ENCODE data around the gene CNPY4. TPM values are rescaled to one million over a fixed set of nuclear protein-coding genes. Genes with fewer than 3 reads are reported as not detected.

The CNPY4 gene, protein sequence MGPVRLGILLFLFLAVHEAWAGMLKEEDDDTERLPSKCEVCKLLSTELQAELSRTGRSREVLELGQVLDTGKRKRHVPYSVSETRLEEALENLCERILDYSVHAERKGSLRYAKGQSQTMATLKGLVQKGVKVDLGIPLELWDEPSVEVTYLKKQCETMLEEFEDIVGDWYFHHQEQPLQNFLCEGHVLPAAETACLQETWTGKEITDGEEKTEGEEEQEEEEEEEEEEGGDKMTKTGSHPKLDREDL
- 27.7 and 27.9 TPM in 2 replicates for total RNA-seq
- long read RNA-seq, transcript CNPY4-201 (6 exons, 1,502 nt), result major isoform, 26 of 32 reads
- long read RNA-seq, partial matches to known transcripts, result 0 of 32 reads
- long read RNA-seq, other reads (novel, unspliced or antisense), result 6 of 32 reads

DNA sequence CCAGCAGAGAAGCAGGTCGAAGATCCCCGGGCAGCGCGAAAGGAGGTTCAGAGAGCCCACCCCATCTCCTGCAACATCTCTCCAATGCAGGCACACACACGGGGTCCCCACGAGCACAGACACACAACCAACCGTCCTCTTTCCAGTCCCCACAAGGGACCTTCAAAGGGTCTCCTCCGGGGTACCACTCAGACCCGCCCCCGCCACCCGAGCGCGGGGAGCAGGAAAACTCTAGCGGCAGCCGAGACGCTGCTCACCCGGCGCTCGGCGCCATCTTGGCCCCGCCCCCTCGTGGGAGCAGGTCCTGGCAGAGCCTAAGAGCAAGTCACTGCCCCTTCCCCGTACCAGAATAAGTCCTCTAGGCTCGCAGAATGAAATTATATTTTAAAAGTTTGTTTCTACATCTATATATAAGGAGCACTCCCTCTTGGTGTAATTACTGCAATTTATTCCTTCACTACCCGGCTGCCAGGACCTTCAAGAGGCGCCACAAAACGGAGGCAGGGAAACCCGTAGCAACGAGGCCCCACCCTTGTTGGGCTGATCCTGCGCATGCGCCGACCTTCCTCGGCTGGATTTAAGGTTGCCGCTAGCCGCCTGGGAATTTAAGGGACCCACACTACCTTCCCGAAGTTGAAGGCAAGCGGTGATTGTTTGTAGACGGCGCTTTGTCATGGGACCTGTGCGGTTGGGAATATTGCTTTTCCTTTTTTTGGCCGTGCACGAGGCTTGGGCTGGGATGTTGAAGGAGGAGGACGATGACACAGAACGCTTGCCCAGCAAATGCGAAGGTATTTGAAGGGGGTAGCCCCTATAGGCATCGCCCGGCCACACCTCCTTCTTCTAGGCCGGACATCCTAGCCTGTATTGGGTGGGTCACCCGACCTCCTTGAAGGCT is at the start of gene CNPY4, which contains the start of gene TAF6:
Gene CNPY4, plus strand, starts transcription at position 563 of the 898 bp plus-strand sequence. Its CDS starts 111 bp downstream, at position 674.
Gene TAF6, minus strand, starts transcription at position 287 of the 898 bp plus-strand sequence. CDS start 5,149 bp downstream, outside the sequence.
- Mint-ChIP-seq H3K27ac (ENCODE audit: unreplicated experiment) (peak within 1 kb of the TSS; percentile 100), H3K9me3 (no peaks in the 10 kb centered on the region), H3K4me3 (peak within 1 kb of the TSS; percentile 96), H3K4me1 (peaks cover 34% of the 10 kb centered on the region), H3K27me3 (ENCODE audit: low read depth) (no peaks in the 10 kb centered on the region), H3K36me3 (ENCODE audit: low read depth) (peaks cover 2% of the 10 kb centered on the region)
- peak; percentile 93 for DNase-seq (ENCODE audit: low read depth, low spot score)
- TF ChIP-seq, protein P1, sequence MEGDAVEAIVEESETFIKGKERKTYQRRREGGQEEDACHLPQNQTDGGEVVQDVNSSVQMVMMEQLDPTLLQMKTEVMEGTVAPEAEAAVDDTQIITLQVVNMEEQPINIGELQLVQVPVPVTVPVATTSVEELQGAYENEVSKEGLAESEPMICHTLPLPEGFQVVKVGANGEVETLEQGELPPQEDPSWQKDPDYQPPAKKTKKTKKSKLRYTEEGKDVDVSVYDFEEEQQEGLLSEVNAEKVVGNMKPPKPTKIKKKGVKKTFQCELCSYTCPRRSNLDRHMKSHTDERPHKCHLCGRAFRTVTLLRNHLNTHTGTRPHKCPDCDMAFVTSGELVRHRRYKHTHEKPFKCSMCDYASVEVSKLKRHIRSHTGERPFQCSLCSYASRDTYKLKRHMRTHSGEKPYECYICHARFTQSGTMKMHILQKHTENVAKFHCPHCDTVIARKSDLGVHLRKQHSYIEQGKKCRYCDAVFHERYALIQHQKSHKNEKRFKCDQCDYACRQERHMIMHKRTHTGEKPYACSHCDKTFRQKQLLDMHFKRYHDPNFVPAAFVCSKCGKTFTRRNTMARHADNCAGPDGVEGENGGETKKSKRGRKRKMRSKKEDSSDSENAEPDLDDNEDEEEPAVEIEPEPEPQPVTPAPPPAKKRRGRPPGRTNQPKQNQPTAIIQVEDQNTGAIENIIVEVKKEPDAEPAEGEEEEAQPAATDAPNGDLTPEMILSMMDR (conservative IDR thresholded peaks at IDR 0.05), result peak; percentile 31

DNA sequence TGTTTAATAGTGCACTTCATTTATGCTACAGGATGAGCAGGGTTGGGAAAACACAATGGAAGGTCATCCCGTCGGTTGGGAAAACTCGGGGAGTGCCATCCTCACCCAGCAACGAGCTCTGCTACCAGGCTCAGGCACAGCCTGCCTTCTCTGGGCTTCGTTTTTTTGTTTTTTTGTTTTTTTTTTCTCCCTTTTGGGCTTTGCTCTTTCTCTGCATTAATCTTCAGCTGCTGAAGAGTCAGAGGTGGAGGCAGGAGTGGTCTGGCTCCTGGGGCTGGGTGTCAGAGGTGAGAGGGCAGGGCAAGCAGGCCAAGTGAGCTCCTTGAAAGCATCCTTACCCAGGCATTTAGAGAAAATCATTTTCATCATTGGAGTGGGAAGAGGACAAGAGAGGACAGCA is 49.4 kb upstream of the CNPY4 start:
- Mint-ChIP-seq H3K36me3 (ENCODE audit: low read depth) (peaks cover 70% of the 10 kb centered on the region), H3K4me3 (peak overlapping the region; percentile 23), H3K27me3 (ENCODE audit: low read depth) (no peaks in the 10 kb centered on the region), H3K4me1 (peaks cover 5% of the 10 kb centered on the region), H3K9me3 (peaks cover 25% of the 10 kb centered on the region), H3K27ac (ENCODE audit: unreplicated experiment) (no peak overlapping the region)
- DNase-seq (ENCODE audit: low read depth, low spot score), result no peak
- TF ChIP-seq, protein P1 (conservative IDR thresholded peaks at IDR 0.05), result no peak

DNA sequence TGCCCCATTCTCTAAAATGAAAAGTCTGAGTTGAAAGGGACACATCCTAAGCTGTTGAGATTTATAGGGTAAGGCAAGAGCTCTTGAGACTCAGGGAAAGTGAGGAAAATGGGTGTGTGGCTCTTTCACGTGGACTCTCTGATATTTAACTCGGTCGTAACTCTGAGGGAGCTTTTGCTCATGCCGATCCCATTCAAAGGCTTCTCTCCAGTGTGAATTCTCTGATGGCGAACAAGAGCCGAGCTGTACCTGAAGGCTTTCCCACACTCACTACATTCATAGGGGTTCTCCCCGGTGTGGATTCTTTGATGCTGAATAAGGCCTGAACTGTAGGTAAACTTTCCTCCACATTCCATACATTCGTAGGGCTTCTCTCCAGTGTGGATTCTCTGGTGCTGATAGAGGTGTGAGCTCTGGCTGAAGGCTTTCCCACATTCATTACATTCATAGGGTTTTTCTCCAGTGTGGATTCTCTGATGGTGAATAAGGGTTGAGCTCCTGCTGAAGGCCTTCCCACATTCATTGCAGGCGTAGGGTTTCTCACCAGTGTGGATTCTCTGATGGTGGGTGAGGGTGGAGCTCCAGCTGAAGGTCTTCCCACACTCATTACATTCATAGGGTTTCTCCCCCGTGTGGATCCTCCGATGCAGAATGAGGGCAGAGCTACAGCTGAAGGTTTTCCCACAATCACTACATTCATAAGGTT is 48.3 kb upstream of the CNPY4 start:
- Mint-ChIP-seq H3K27me3 (ENCODE audit: low read depth) (no peaks in the 10 kb centered on the region), H3K27ac (ENCODE audit: unreplicated experiment) (no peak overlapping the region), H3K36me3 (ENCODE audit: low read depth) (peaks cover 75% of the 10 kb centered on the region), H3K4me1 (no peaks in the 10 kb centered on the region), H3K9me3 (peaks cover 25% of the 10 kb centered on the region), H3K4me3 (peak overlapping the region; percentile 22)
- DNase-seq (ENCODE audit: low read depth, low spot score), result no peak
- TF ChIP-seq, protein P1 (conservative IDR thresholded peaks at IDR 0.05), result no peak

DNA sequence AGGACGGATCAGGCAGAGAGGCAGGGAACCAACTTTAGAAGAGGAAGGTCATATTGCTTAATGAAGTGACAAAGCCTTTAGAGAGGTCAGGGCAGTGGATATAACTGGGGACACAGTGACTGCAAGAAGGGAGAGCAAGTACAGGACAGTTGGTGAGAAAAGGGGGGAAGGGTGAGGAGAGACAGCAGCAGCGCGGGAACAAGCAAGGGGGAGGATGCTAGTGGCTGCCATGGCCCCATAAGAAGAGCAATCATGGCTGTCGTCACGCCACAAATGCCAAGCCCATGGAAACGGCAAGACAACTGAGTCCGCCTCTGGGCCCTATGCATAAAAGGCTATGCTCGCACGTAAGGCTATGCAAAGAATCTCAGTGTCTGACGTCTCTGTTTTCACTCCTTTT is 47.0 kb upstream of the CNPY4 start:
- peaks cover 28% of the 10 kb centered on the region for H3K9me3 Mint-ChIP-seq
- TF ChIP-seq, protein P1 (conservative IDR thresholded peaks at IDR 0.05), result no peak
- H3K27me3 Mint-ChIP-seq (ENCODE audit: low read depth), result no peaks in the 10 kb centered on the region
- H3K4me1 Mint-ChIP-seq, result peaks cover 4% of the 10 kb centered on the region
- peaks cover 83% of the 10 kb centered on the region for H3K36me3 Mint-ChIP-seq (ENCODE audit: low read depth)
- peak overlapping the region; percentile 8 for H3K4me3 Mint-ChIP-seq
- H3K27ac Mint-ChIP-seq (ENCODE audit: unreplicated experiment), result no peak overlapping the region
- DNase-seq (ENCODE audit: low read depth, low spot score), result no peak

DNA sequence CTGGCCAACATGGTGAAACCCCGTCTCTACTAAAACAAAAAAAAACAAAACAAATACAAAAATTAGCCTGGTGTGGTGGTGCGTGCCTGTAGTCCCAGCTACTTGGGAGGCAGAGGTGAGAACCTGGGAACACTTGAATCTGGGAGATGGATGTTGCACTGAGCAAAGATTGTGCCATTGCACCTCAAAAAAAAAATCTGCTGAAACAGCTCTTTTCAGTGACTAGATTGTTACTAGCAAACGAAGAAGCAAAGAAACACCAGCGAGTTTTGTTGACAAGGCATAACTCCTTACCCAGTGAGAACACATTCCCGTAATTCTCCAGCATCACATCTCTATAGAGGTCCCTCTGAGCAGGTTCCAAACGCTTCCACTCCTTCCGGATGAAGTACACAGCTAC is 44.6 kb upstream of the CNPY4 start:
- peak overlapping the region; percentile 2 for H3K4me3 Mint-ChIP-seq
- no peak overlapping the region for H3K27ac Mint-ChIP-seq (ENCODE audit: unreplicated experiment)
- H3K4me1 Mint-ChIP-seq, result peaks cover 18% of the 10 kb centered on the region
- DNase-seq (ENCODE audit: low read depth, low spot score), result no peak
- H3K36me3 Mint-ChIP-seq (ENCODE audit: low read depth), result peaks cover 84% of the 10 kb centered on the region
- H3K9me3 Mint-ChIP-seq, result peaks cover 25% of the 10 kb centered on the region
- peaks cover 3% of the 10 kb centered on the region for H3K27me3 Mint-ChIP-seq (ENCODE audit: low read depth)
- TF ChIP-seq, protein P1 (conservative IDR thresholded peaks at IDR 0.05), result no peak
